CD8-positive, alpha-beta memory T cell (primary cell): ENCODE measurements around the gene ATP2B2. TPM values are rescaled to one million over a fixed set of nuclear protein-coding genes. Genes with fewer than 3 reads are reported as not detected.
"Not testable (repeated sequence)": the region's sequence is repeated elsewhere in the genome, so short reads cannot be mapped to it uniquely, and the experiment has no call there.

Experiments
- CTCF ChIA-PET: fragments of 350-600 bp; sonication (Branson Sonifier 250); formaldehyde crosslinking; loops from one replicate; lab custom pipeline; 2021; ENCODE audit warnings: antibody characterized with exemption; lab: Charles Lee
- POLR2A ChIA-PET: fragments of 350-600 bp; sonication (Branson Sonifier 250); formaldehyde crosslinking; loops from one replicate; lab custom pipeline; 2021; ENCODE audit warnings: antibody characterized with exemption; lab: Charles Lee
- DNase-seq, 5 donors: peaks; one replicate each; pipeline versions ENCODE4 v3.0.0 to v3.0.0-alpha.2; 2020 to 2022; ENCODE audit warnings: mixed read lengths in 1 of 5
- H3K27ac ChIP-seq: one replicate; pipeline ENCODE4 v1.7.0; 2013; ENCODE audit warnings: low read depth, mild to moderate bottlenecking, low read length, moderate library complexity
- H3K27me3 ChIP-seq: 2 replicates; pipeline ENCODE4 v1.7.0; 2013; ENCODE audit warnings: low read length, mild to moderate bottlenecking; ENCODE audit not compliant: insufficient read depth, poor library complexity, severe bottlenecking
- H3K36me3 ChIP-seq: 2 replicates; pipeline ENCODE4 v1.7.0; 2013; ENCODE audit warnings: mild to moderate bottlenecking, low read length, moderate library complexity; ENCODE audit not compliant: insufficient read depth
- H3K4me1 ChIP-seq: 2 replicates; pipeline ENCODE4 v1.7.0; 2013; ENCODE audit warnings: mild to moderate bottlenecking, low read length, moderate library complexity; ENCODE audit not compliant: insufficient read depth
- H3K4me3 ChIP-seq: 2 replicates; pipeline ENCODE4 v1.7.0; 2013; ENCODE audit warnings: mild to moderate bottlenecking, low read length
- H3K9me3 ChIP-seq: 2 replicates; pipeline ENCODE4 v1.7.0; 2013; ENCODE audit warnings: mild to moderate bottlenecking, low read length
- H3K27ac Mint-ChIP-seq, 8 donors: one replicate each; pipeline ENCODE4 v1.8.0; 2020 to 2021; ENCODE audit warnings: mixed read lengths in 8 of 8, mild to moderate bottlenecking in 6 of 8, inconsistent platforms in 3 of 8, moderate library complexity in 3 of 8
- H3K27me3 Mint-ChIP-seq, 2 donors: one replicate each; pipeline ENCODE4 v1.8.0; 2020 to 2021; ENCODE audit warnings: mixed read lengths in 2 of 2, mild to moderate bottlenecking in 1 of 2, moderate library complexity in 1 of 2
- H3K36me3 Mint-ChIP-seq, 3 donors: one replicate each; pipeline ENCODE4 v1.8.0; 2020 to 2021; ENCODE audit warnings: mixed read lengths in 3 of 3, inconsistent platforms in 1 of 3, mild to moderate bottlenecking in 1 of 3
- H3K4me1 Mint-ChIP-seq, 3 donors: one replicate each; pipeline ENCODE4 v1.8.0; 2020 to 2021; ENCODE audit warnings: mixed read lengths in 3 of 3, inconsistent platforms in 1 of 3, mild to moderate bottlenecking in 1 of 3
- H3K4me3 Mint-ChIP-seq, 7 donors: one replicate each; pipeline ENCODE4 v1.8.0; 2020 to 2021; ENCODE audit warnings: mixed read lengths in 7 of 7, mild to moderate bottlenecking in 6 of 7, moderate library complexity in 4 of 7, inconsistent platforms in 2 of 7
- H3K9me3 Mint-ChIP-seq, 5 donors: one replicate each; pipeline ENCODE4 v1.8.0; 2020 to 2022; ENCODE audit warnings: mixed read lengths in 5 of 5, mild to moderate bottlenecking in 3 of 5, moderate library complexity in 2 of 5, inconsistent platforms in 1 of 5
- polyA plus RNA-seq: library from polyadenylated mRNA; unstranded; fragments of 300-500 nt; fragmentation: Illumina TruSeq; gene quantifications from one replicate; pipeline ENCODE4 v1.2.3, GENCODE V29; 2021
- total RNA-seq, 2 experiments: library from RNA; stranded (reverse); gene quantifications; one replicate each; pipeline ENCODE4 v1.2.3, GENCODE V29; 2021

ATP2B2 gene
- total and polyA plus RNA-seq, 3 experiments from 2014 or later = not detected

- Mint-ChIP-seq H3K27ac (peak overlapping the region in 6 of 8 donors; percentile 26 to 80 (median 72)), H3K4me1 (peaks cover 6 to 11% (median 7%) of the 10 kb centered on the region in 3 donors), H3K9me3 (no peaks in the 10 kb centered on the region), H3K4me3 (no peak overlapping the region), H3K36me3 (peaks cover 0 to 77% (median 13%) of the 10 kb centered on the region in 3 donors), H3K27me3 (no peaks in the 10 kb centered on the region)
- no peak for DNase-seq
- no peak overlapping the region for H3K4me3 ChIP-seq
- H3K27ac ChIP-seq = no peak overlapping the region
- CTCF ChIA-PET = no interaction called here
- H3K36me3 ChIP-seq = peaks cover 36% of the 10 kb centered on the region
- no peaks in the 10 kb centered on the region for H3K4me1 ChIP-seq
- H3K9me3 ChIP-seq = no peaks in the 10 kb centered on the region
- H3K27me3 ChIP-seq = no peaks in the 10 kb centered on the region
- POLR2A ChIA-PET = no interaction called here
Measured at GRCh38 chr3:10299679-10300078, 205.7 kb downstream of the ATP2B2 start.

- Mint-ChIP-seq H3K4me1 (peaks cover 6 to 11% (median 10%) of the 10 kb centered on the region in 3 donors), H3K36me3 (peaks cover 0 to 75% (median 13%) of the 10 kb centered on the region in 3 donors), H3K27ac (peak overlapping the region in 6 of 8 donors; percentile 26 to 80 (median 72)), H3K27me3 (no peaks in the 10 kb centered on the region), H3K9me3 (no peaks in the 10 kb centered on the region), H3K4me3 (no peak overlapping the region)
- DNase-seq = no peak
- H3K36me3 ChIP-seq = peaks cover 33% of the 10 kb centered on the region
- no peak overlapping the region for H3K27ac ChIP-seq
- POLR2A ChIA-PET = no interaction called here
- H3K27me3 ChIP-seq = no peaks in the 10 kb centered on the region
- H3K4me3 ChIP-seq = no peak overlapping the region
- no peaks in the 10 kb centered on the region for H3K4me1 ChIP-seq
- CTCF ChIA-PET = no interaction called here
- no peaks in the 10 kb centered on the region for H3K9me3 ChIP-seq
Measured at GRCh38 chr3:10299175-10299574, 206.2 kb downstream of the ATP2B2 start.

- H3K4me1 ChIP-seq, H3K27me3 Mint-ChIP-seq, H3K4me3 Mint-ChIP-seq, H3K27ac Mint-ChIP-seq, DNase-seq, H3K27ac ChIP-seq, H3K4me3 ChIP-seq, CTCF ChIA-PET, POLR2A ChIA-PET, H3K27me3 ChIP-seq, H3K9me3 Mint-ChIP-seq, H3K9me3 ChIP-seq: not testable (repeated sequence)
- peaks cover 21% of the 10 kb centered on the region for H3K36me3 ChIP-seq
- Mint-ChIP-seq H3K4me1 (peaks cover 6 to 14% (median 11%) of the 10 kb centered on the region in 3 donors), H3K36me3 (peaks cover 0 to 70% (median 13%) of the 10 kb centered on the region in 3 donors)
Measured at GRCh38 chr3:10298064-10298463, 207.3 kb downstream of the ATP2B2 start.

- no peaks in the 10 kb centered on the region for H3K27me3 Mint-ChIP-seq
- no peaks in the 10 kb centered on the region for H3K36me3 ChIP-seq
- H3K4me3 ChIP-seq = no peak overlapping the region
- H3K9me3 Mint-ChIP-seq = no peaks in the 10 kb centered on the region
- no peaks in the 10 kb centered on the region for H3K4me1 ChIP-seq
- POLR2A ChIA-PET = no interaction called here
- no peak for DNase-seq
- no peaks in the 10 kb centered on the region for H3K9me3 ChIP-seq
- peaks cover 0 to 59% (median 5%) of the 10 kb centered on the region in 3 donors for H3K36me3 Mint-ChIP-seq
- H3K27ac ChIP-seq = no peak overlapping the region
- H3K4me1 Mint-ChIP-seq = peaks cover 2 to 7% (median 6%) of the 10 kb centered on the region in 3 donors
- peak overlapping the region in 5 of 8 donors; percentile 31 to 76 (median 34) for H3K27ac Mint-ChIP-seq
- peak overlapping the region in 1 of 7 donors; percentile 43 for H3K4me3 Mint-ChIP-seq
- CTCF ChIA-PET = no interaction called here
- H3K27me3 ChIP-seq = no peaks in the 10 kb centered on the region
Measured at GRCh38 chr3:10294030-10294586, 211.3 kb downstream of the ATP2B2 start.

GRCh38 chr3:10292505-10293419, 212.6 kb downstream of the ATP2B2 start, which contains the start of gene GHRL:
GHRL (minus strand) TSS chr3:10292947; CDS start chr3:10290180, 2,767 bp downstream.
- peaks cover 2 to 7% (median 3%) of the 10 kb centered on the region in 3 donors for H3K4me1 Mint-ChIP-seq
- Histone ChIP-seq H3K4me1 (no peaks in the 10 kb centered on the region), H3K4me3 (no peak within 1 kb of the TSS), H3K27ac (peak within 1 kb of the TSS; percentile 41), H3K27me3 (no peaks in the 10 kb centered on the region), H3K9me3 (no peaks in the 10 kb centered on the region), H3K36me3 (no peaks in the 10 kb centered on the region)
- no peaks in the 10 kb centered on the region for H3K27me3 Mint-ChIP-seq
- DNase-seq = no peak
- peak within 1 kb of the TSS in 7 of 8 donors; percentile 10 to 87 (median 47) for H3K27ac Mint-ChIP-seq
- H3K36me3 Mint-ChIP-seq = peaks cover 0 to 67% (median 5%) of the 10 kb centered on the region in 3 donors
- ChIA-PET POLR2A (no interaction called here), CTCF (no interaction called here)
- no peaks in the 10 kb centered on the region for H3K9me3 Mint-ChIP-seq
- peak within 1 kb of the TSS in 1 of 7 donors; percentile 40 for H3K4me3 Mint-ChIP-seq

- H3K27me3 ChIP-seq = no peaks in the 10 kb centered on the region
- H3K4me3 ChIP-seq = no peak overlapping the region
- CTCF ChIA-PET = no interaction called here
- POLR2A ChIA-PET = no interaction called here
- no peaks in the 10 kb centered on the region for H3K9me3 Mint-ChIP-seq
- no peak overlapping the region for H3K4me3 Mint-ChIP-seq
- H3K27ac ChIP-seq = no peak overlapping the region
- H3K27ac Mint-ChIP-seq = peak overlapping the region in 2 of 8 donors; percentile 29 to 82
- no peaks in the 10 kb centered on the region for H3K9me3 ChIP-seq
- no peak for DNase-seq
- peaks cover 7% of the 10 kb centered on the region for H3K36me3 ChIP-seq
- H3K4me1 ChIP-seq = no peaks in the 10 kb centered on the region
- no peaks in the 10 kb centered on the region for H3K27me3 Mint-ChIP-seq
- peaks cover 0 to 70% (median 1%) of the 10 kb centered on the region in 3 donors for H3K36me3 Mint-ChIP-seq
- peaks cover 6 to 14% (median 6%) of the 10 kb centered on the region in 3 donors for H3K4me1 Mint-ChIP-seq
Measured at GRCh38 chr3:10291641-10292040, 213.7 kb downstream of the ATP2B2 start.

- H3K4me3 Mint-ChIP-seq = no peak overlapping the region
- POLR2A ChIA-PET = no interaction called here
- no peak overlapping the region for H3K27ac ChIP-seq
- peaks cover 14% of the 10 kb centered on the region for H3K36me3 ChIP-seq
- no peaks in the 10 kb centered on the region for H3K4me1 ChIP-seq
- no peak overlapping the region for H3K4me3 ChIP-seq
- DNase-seq = no peak
- peaks cover 0 to 72% (median 1%) of the 10 kb centered on the region in 3 donors for H3K36me3 Mint-ChIP-seq
- H3K27me3 Mint-ChIP-seq = no peaks in the 10 kb centered on the region
- CTCF ChIA-PET = interaction anchor here (0.9 to 1.0 kb wide), 2 partner anchors 13 to 14 kb away, joined by 3 read pairs; no protein-coding TSS in a partner anchor
- H3K9me3 Mint-ChIP-seq = no peaks in the 10 kb centered on the region
- H3K4me1 Mint-ChIP-seq = peaks cover 6 to 21% (median 8%) of the 10 kb centered on the region in 3 donors
- no peaks in the 10 kb centered on the region for H3K27me3 ChIP-seq
- peak overlapping the region in 1 of 8 donors; percentile 79 for H3K27ac Mint-ChIP-seq
- no peaks in the 10 kb centered on the region for H3K9me3 ChIP-seq
Measured at GRCh38 chr3:10290481-10291176, 214.8 kb downstream of the ATP2B2 start.
